Measurements from ENCODE around the gene PLEKHG7.
"Not testable (repeated sequence)": the region's sequence is repeated elsewhere in the genome, so short reads cannot be mapped to it uniquely, and the experiment has no call there.

PLEKHG7 gene

DNA sequence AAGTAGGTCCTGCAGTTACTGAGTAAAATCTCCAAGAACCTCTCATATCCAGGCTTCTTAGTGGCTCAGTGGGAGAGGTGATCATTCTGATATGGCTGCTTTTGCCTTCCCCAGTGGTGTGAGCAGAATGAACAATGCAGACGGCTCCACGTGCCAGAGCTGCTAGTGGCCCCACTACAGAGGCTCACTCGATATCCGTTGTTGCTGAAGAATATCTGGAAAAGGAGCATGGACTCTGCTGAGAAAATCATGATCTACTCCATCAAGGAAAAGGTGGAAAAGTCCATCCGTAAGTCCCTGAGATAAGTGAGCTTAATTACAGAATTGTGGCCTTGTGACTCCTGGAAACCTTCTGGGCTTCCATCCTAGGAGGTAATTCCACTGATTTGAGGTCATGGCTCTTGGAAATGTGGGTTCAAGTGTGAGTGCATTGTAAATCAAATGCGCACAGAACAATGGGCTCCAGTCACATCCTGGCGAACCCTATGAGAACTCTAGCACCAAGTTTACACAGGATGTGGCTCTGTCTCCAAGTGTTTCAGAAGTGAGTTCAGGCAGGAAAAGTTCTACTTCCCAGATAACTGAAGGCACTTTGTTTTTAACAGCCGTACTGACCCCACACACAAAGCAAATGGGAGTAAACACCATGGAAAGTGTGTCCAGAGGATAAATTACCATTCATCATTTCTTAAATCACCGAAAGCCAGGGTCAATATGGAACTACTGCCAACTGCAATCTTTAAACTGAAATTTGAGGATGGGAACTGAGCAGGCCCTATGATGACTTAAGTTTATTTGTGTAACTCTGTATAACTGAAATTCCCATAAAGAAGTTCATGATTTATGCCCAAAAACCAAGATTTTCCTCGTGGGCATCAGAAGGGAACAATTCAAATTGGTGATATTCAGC, 51.4 kb downstream of the PLEKHG7 start:
- DNase-seq: no peak

DNA sequence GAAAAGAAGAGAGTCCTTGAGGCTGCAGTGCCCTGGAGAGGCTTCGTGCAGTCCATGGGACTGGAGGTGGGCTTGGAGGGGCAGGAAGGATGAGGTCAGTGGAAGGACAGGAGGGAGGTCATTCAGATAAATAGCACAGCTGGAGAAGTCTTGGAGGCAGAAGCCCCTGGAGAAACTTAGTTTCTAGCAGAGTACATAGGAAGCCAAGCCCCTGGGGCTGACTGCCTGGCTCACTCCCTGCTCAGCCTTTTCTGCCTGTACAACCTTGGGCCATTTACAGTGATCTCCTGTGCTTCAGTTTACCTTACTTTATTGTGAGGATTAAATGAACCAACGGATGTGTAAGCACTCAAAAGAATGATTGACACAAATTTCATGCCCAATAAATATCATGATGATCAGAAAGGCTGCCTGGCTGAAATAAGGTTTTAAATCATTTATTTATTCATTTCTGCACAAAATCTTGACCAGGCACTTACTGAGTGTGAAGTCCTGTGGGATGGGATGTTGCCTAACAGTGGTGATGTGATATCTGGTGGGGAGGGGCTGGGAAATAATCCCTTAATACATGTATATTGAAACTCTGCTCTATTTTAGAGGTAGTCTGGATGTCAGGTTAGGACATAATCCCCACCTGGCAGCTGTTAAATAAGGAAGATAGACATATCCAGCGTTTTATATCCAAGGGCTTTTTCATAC, 54.3 kb downstream of the PLEKHG7 start:
- no peak for DNase-seq

DNA sequence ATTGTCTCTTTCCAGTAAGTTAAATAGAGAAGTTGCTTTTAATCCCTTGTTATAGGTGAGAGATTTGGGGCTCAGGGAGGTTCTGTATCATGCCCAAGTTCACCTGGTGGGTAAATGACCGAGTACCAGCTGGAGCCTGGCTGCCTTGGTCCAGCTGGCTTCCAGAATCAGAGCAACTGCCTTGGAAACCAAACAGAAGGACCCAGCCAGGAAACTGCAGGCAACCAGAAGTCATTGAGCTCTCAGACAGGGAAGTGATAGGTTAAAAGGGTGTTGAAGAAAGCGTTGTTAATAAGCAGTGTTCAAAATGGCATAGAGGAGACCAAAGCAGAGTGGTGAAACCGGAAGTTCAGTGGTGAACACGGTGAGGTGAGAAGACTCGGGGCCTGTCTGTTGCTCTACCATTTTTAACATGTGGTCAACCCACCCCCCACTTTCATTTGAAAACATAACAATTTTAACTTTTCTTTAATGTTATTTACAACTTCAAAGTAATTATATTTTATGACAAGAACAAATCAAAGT, 54.9 kb downstream of the PLEKHG7 start:
- no peak for DNase-seq

DNA sequence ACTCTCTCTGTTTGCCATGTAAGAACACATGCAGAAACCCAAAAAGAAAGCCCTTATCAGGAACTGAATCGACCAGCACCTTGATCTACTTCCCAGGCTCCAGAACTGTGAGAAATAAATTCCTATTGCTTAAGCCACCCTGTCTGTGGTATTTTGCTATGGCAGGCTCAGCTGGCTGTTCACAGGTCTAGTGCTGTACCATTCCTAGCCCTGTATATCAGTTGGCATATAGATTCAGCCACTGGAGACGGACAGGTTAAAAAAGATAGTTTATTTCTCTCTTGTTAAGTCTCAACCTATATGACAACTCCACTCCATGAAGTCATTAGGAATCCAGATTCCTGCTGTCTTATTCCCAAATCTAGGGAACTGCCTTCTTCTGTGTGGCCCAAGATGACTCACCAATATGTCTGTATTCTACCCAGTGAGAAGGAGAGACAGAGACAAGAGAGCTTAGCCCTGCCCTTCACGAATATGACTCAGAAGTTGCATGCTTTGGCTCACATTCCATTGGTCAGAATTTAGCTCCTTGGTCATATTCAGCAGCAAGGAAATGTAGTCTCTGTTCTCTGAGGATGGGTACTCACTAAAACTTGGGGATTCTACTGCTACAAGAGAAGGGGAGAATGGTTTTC, 57.0 kb downstream of the PLEKHG7 start:
- no peak for DNase-seq

DNA sequence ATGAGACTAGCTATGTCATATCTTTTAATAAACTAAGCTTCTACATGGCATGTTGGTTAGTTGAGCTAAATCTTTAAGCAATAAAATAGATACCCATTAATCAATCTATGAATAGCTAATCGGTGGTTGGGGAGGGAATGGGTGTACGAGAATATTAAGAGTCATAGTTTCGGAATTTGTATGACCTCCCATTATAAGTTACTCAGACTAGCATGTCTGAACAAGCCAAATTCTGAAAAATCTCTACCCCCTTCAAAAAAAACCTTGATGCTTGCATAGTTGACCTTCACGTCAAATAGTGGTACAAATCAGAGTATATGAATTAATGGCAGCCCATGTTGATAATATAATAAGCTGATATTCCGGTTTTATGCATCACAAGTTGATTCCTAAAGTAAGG, 60.0 kb downstream of the PLEKHG7 start:
- no peak for DNase-seq

DNA sequence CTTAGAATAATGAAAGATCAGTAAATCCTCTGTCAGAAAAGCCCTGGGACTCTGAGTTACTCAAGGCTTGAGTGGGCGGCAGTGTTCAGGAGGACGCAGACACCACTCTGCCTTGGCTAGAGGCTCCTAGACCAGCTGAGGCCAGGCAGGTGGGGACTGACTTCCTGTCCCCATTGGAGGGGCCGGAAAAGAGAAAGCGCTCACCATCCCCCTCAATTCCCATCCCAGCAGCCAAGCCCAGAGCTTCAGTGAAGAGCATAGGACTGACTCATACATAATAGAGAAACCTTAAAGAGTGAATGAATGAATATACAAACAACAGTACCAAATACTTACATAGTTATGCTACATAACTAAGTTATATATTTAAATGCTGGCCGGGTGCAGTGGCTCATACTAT, 62.0 kb downstream of the PLEKHG7 start:
- DNase-seq: no peak

DNA sequence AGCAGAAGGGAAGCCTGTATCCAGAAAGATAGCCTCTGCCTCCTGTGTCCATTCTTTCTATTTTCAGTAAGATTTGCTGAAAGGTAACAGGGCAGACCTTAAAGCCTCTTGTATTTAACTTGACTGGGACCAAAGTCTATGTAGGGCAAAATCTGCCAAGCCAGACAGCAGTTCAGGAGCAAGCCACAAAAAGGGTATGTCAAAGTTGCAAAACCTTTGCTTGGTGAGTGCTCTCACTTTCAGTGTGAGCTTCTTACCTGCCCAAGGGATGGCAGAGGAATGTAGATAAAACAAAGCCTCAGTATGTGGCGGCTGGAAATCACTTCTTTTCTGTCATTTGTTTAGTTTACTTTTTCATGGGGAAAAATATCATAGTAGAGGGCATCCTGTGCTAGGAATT, 63.1 kb downstream of the PLEKHG7 start:
- no peak for DNase-seq

DNA sequence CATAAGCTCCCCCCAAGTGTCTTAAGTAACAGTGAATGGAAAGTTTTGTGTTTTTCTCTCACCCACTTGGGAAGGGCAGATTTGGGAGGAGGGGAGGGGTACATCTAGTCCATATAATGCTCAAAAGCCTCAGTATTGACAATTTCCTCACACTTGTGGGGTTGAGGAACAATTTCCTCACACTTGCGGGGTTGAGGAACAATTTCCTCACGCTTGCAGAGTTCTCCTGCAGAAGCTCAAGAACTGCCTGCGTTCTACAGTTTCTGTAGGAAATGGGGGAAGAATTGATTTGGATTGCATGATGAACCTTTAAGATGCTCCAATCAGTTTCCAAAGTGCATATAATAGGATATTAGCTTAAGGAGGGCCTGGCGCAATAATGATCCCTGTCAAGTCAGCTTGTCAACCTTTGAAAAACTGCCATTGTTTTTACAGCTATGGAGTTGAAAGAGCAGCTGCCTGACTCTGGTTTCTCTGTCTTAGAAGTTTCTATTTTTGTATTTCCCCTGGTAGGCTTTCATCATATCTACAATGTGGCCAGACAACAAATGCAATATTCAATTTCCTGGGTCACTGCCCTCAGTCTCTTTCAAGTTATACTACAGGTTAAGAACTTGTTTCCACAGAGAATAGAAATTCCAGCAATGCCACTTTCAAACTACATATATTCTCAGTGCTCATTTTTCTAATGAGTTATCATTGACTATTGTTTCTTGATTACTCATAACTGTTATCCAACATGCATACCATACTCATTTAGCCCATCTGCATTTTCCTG, 66.5 kb downstream of the PLEKHG7 start:
- no peak for DNase-seq

DNA sequence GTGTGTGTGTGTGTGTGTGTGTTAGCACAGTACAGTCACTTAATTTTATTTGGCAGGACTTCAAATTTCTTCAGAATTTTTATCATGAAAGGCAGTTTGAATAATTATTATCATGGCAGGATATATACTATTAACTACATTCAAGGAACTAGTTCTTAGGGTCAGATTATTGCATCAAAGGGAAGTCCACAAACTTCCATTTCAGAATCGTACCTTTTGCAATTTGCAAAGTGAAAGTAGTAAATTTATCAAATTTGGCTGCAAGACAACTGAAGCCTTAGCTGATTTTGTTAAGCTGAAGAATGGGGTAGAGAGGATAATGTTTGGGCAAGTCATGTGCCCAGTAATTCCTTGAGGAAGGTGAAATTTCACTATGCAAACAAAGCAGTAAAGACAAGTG, 68.2 kb downstream of the PLEKHG7 start:
- DNase-seq: no peak

DNA sequence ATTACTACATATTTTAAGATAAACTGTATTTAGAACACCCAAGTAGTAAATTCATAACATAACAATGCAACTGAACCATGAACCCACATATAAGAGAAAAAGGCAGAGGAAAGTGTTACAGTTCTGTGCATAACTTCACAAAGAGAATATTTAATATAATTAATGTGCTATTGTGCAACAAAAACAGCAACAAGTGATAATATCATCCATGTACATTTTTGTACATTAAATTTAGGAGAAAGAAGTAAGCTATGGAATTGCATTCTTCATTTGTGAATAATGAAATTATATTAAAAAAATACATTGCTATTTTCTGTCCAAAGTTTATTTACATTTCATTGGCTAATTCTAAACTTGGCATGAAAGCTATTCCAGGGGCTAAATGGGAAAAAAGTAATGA, 72.6 kb downstream of the PLEKHG7 start:
- DNase-seq: no peak

DNA sequence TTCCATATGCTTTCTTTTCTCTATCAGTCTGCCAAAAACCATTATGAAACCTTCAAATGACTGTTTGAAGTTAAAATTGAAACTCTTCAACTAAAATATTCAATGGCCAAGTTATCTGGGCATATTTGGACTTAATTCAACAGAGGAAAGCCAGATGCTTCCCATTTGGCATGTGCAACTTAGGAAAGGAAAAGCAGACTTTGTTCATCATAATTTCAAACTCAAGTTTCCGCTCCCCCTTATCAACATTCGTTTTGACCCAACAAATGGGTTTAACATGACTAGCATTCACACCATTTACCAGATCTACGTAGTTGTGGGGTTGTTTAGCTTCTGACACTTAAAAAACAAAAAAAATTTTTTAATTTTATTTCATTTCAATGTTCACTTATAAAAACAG, 75.7 kb downstream of the PLEKHG7 start:
- DNase-seq: no peak

DNA sequence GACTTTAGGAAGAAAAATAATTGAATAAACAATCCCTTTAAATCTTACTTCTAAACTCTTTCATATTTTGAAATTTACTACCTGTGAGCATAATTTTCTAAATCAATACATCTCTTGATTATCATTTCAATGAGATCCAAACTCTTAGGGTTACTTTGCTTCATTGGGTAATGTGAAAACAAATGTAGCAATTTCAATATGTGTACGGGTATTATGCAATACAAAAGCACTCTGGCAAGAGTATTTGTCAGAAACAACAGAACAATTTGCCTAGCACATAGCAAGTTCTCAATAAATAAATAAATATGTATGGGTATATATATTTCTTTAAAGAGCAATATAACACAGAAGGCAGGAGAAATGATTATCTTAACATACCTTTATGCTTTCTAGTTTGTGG, 77.1 kb downstream of the PLEKHG7 start:
- no peak for DNase-seq

DNA sequence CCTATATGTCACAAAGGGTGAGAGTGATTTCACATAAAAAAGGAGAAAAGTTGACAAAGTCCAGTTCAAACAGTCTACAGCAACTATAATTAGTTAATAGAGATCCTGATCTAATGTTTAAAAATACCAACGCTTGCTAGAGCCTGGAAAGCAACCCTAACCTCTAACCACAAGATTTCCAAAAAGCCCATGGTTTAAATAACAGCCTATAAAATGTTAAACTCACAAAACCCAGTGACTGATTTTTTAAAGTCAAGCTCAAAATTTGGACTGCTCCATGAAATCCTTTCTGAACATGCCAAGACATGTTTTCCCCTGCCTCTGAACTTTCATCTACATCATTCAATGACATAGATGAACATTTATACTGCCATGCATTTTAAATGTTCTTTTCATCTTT, 81.6 kb downstream of the PLEKHG7 start:
- no peak for DNase-seq

DNA sequence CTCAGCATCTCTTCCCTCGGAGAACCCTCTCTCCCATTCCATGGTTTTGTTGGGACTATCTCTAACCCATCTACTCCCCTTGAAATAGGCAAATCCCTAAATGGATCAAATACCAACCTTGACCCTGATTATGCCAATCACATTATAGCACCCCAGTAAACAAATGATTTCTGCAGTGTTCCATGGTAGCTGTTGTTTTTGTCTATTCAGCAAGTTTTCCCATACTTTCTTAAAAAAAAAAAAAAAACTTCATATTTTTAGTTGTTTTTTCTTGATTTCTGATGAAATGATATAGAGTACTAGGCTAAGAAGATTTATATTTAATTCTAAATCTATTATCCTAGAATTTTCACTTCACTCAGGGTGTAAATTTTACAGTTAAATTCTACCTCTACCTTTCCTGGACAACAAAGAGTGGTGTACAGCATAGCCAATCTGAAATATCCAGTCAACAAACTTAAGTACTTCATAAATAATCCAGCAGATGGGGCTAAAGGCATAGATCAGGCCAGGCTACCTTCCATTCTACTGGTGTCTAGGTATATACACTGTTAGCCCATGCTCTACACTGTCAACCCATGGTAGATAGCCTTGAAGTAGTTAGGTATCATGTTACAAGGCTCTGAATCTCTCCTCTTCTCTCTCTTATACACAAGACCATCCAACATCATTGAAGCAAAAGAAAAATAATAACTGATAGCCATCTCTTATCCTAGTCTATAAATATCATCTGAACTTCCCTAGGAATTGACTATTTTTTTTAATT, 82.2 kb downstream of the PLEKHG7 start:
- DNase-seq: peak; percentile 79

DNA sequence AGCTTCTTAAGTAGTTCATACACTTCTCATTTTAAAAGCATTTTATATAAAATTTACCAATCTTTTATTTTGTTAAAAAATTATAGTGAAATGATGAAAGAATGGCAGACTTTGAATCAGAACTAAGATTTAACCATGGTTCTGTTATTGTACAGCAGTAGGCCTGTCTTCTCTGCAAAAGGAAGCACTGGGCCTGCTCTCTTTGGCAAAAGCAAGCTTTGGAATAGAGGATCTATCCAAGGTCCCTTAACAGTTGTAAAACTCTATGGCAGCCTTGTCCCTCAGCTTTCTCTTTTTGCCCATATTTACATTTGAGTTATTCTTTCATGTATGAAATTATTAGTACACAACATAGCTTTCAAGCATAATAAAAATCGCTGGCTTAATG, 82.8 kb downstream of the PLEKHG7 start:
- no peak for DNase-seq

DNA sequence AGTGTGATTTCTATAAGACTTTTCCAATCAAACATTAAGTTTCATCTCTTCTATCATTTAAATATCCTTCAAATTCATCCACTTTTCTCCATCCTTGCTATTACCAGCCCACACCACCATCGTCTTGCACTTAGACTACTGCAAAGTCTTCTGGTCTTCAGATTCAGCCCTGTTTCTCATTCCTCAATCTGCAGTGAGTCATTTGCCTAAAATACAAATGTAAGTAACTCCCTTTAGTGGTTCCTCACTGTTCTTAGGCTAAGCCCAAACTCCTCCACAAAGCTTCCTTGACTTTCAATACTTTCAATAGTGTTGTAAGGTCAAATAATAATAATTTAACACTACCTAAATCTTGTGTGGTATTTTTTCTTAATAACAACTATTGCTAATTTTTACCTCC, 83.3 kb downstream of the PLEKHG7 start:
- no peak for DNase-seq

DNA sequence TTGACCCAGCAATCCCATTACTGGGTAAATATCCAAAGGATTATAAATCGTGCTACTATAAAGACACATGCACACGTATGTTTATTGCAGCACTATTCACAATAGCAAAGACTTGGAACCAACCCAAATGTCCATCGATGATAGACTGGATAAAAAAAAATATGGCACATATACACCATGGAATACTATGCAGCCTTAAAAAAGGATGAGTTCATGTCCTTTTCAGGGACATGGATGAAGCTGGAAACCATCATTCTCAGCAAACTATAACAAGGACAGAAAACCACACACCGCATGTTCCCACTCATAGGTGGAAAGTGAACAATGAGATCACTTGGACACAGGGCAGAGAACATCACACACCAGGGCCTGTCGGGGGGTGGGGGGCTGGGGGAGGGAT, 91.6 kb downstream of the PLEKHG7 start:
- not testable (repeated sequence) for DNase-seq

DNA sequence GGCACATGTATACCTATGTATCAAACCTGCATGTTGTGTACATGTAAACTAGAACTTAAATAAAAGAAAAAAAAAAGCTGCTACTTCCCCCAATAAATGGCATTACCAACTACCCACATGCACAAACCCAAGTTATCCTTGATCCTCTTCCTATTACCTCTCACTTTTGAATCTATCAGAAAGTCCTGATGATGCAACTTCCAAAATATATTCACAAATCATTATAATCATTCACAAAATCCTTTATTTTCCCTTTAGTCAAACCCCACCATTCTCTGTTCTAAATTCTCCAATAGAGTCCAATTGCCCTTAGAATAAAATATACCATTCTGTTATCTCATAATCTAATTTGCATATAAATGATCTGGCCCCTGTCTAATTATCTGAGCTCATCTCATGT, 92.0 kb downstream of the PLEKHG7 start:
- DNase-seq: no peak

DNA sequence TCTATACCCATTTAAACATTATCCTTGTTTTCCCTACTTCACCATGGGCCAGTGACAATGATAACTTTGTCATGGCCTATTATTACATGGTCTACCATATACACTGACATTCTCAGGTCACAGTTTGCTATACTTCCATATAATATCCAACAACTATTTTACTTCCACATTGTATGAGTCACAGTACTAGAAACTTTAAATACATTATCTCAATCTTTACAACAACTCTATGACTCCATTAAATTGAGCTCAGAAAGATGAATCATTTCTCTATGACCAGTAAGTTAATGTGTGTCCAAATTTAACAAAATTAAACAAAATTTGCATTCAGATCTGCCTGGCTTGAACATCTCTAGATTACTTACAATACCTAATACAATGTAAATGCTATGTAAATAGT, 93.9 kb downstream of the PLEKHG7 start:
- DNase-seq: no peak

DNA sequence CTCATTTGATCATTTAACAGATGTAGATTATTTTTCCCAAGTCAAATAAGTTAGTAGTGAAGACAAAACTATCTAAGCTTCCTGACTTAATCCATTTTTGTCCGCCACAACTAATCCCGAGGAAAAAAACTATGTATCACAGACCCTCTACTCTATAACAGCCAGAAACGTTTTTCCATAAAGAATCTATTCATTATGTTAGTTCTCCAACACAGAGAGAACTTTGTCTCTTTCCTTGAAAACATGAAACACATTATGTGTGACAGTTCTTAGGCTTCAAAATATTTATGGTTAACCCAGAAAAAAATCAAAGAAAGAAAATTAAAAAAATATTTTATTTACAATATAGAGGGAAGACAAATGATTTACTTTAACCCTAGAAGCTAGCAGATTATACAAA, 100.1 kb downstream of the PLEKHG7 start:
- DNase-seq: no peak

DNA sequence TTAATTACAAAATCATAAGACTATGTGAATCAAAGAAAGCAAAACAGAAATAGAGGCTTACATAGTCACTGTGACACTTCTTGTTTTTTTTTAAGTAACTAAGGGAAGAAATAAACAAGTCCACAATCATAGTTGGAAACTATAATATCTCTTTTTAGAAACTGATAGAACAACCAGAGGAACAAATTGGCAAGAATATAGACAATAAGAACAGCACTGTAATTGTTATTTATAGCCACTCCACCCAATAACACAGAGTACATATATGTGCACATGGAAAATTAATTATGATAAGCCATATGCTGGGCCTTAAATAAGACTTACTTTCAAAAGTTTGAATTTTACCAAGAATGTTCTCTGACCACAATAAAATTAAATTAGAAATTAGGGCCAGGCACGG, 101.1 kb downstream of the PLEKHG7 start:
- no peak for DNase-seq

DNA sequence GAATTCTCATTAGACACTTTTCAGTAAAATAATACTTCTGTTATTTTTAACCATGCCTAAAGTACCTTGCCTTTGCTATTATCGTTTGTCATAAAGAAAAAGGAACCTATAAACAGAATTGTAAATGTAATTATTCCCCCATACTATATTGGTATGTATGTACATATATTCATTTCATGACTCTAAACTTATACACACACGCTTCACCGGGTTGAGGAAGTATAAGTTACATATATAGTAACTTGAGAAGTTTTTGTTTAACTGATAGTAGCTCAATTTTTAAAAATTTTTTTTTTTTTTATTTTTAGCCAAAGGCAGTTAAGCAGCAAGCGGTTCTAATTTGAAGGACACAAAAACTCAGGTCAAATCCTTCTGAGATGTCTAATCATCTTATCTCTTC, 107.6 kb downstream of the PLEKHG7 start:
- DNase-seq: no peak
